GM12891 (cell line): ENCODE results near the gene KIAA1328.

Experiments
- POLR2A ChIP-seq: IDR thresholded peaks from 2 replicates; pipeline ENCODE4 v1.6.1; 2011; ENCODE audit warnings: low read depth, low read length, control low read depth
- POLR2AphosphoS5 ChIP-seq: IDR thresholded peaks from 2 replicates; pipeline ENCODE4 v1.6.1; 2011; ENCODE audit warnings: low read depth, low read length, control low read depth

DNA sequence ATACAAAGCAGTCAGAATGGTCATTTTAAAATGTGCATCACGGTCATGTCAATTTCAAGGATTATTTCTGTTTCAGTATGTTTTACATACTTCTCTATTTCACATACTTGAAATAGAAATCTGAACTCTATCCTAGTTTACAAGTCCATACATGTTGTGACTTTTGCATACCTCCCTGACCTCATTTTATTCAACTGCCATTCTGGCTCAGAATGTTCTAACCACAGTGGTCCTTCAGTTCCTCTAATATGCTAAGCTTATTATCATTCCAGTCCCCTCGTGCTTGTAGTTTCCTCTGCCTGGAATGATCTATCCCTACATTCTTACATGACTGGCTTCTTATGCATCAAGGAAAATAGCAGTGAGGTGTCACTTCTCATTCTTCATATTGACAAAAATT is 295.6 kb downstream of the KIAA1328 start:
- no peak for TF ChIP-seq POLR2A
- TF ChIP-seq POLR2AphosphoS5, result no peak
